ENCODE results near the gene COX7A2.

Gene COX7A2

GRCh38 chr6:75243333-75244062 lies at the start of gene COX7A2:
COX7A2 (minus strand) TSS chr6:75243801; CDS start chr6:75243734, 67 bp downstream.
- peak; percentile 92 to 97 (median 97) for DNase-seq

GRCh38 chr6:75292555-75292954 lies 49.0 kb upstream of the COX7A2 start:
- no peak for DNase-seq

- no peak for DNase-seq
Measured at GRCh38 chr6:75291744-75292143, 48.1 kb upstream of the COX7A2 start.

GRCh38 chr6:75291331-75291730 lies 47.7 kb upstream of the COX7A2 start:
- no peak for DNase-seq

- no peak for DNase-seq
Measured at GRCh38 chr6:75290136-75290945, 46.7 kb upstream of the COX7A2 start.

GRCh38 chr6:75288023-75288422 lies 44.4 kb upstream of the COX7A2 start:
- no peak for DNase-seq

GRCh38 chr6:75287424-75287823 lies 43.8 kb upstream of the COX7A2 start:
- DNase-seq, result no peak

- no peak for DNase-seq
Measured at GRCh38 chr6:75286955-75287354, 43.4 kb upstream of the COX7A2 start.

- DNase-seq, result peak in 1 of 3 experiments; percentile 35
Measured at GRCh38 chr6:75285283-75285639, 41.7 kb upstream of the COX7A2 start.

- DNase-seq, result peak; percentile 97 to 99 (median 98)
Measured at GRCh38 chr6:75284632-75285282, 41.2 kb upstream of the COX7A2 start, which contains the start of gene TMEM30A. TMEM30A (minus strand) TSS chr6:75284792; CDS start chr6:75284638, 154 bp downstream.

- peak; percentile 28 to 58 (median 28) for DNase-seq
Measured at GRCh38 chr6:75283907-75284631, 40.5 kb upstream of the COX7A2 start.

- no peak for DNase-seq
Measured at GRCh38 chr6:75282706-75283105, 39.1 kb upstream of the COX7A2 start.

- DNase-seq, result no peak
Measured at GRCh38 chr6:75281653-75282052, 38.1 kb upstream of the COX7A2 start.

GRCh38 chr6:75280131-75280855 lies 36.7 kb upstream of the COX7A2 start:
- DNase-seq, result no peak

- DNase-seq, result no peak
Measured at GRCh38 chr6:75279418-75279817, 35.8 kb upstream of the COX7A2 start.

- DNase-seq, result peak in 1 of 3 experiments; percentile 41
Measured at GRCh38 chr6:75278474-75279077, 35.0 kb upstream of the COX7A2 start.

GRCh38 chr6:75275067-75275466 lies 31.5 kb upstream of the COX7A2 start:
- DNase-seq, result no peak

GRCh38 chr6:75273009-75273408 lies 29.4 kb upstream of the COX7A2 start:
- DNase-seq, result no peak

- no peak for DNase-seq
Measured at GRCh38 chr6:75272145-75272840, 28.7 kb upstream of the COX7A2 start.

GRCh38 chr6:75268988-75269354 lies 25.4 kb upstream of the COX7A2 start:
- DNase-seq, result no peak
